Measurements from ENCODE around the gene FRMD4A. TPM values are rescaled to one million over a fixed set of nuclear protein-coding genes. Genes with fewer than 3 reads are reported as not detected.

Gene FRMD4A
- total RNA-seq, 1 experiment from 2014 or later: 18.3 TPM

- Histone ChIP-seq H3K79me2 (ENCODE audit: low read depth) (no peaks in the 10 kb centered on the region), H3K27ac (no peak overlapping the region), H3K9me3 (ENCODE audit: insufficient read depth, low read depth) (no peaks in the 10 kb centered on the region), H3F3A (ENCODE audit: insufficient read depth, low read depth) (no peaks in the 10 kb centered on the region), H3K4me2 (no peak overlapping the region), H3K27me3 (ENCODE audit: insufficient read depth, low read depth) (peaks cover 81% of the 10 kb centered on the region), H3K4me3 (no peak overlapping the region), H4K20me1 (ENCODE audit: insufficient read depth) (no peaks in the 10 kb centered on the region), H3K9me2 (ENCODE audit: insufficient read depth) (no peaks in the 10 kb centered on the region), H2AFZ (no peak overlapping the region), H3K36me3 (ENCODE audit: low read depth) (no peaks in the 10 kb centered on the region), H3K4me1 (replicated peaks; ENCODE audit: insufficient read depth) (no peaks in the 10 kb centered on the region)
- no TSS peak for BruUV-seq (replicated peaks)
- no peak for TF ChIP-seq EZH2 (IDR thresholded peaks at IDR 0.05; ENCODE audit: low read depth)
- TF ChIP-seq, protein P1, sequence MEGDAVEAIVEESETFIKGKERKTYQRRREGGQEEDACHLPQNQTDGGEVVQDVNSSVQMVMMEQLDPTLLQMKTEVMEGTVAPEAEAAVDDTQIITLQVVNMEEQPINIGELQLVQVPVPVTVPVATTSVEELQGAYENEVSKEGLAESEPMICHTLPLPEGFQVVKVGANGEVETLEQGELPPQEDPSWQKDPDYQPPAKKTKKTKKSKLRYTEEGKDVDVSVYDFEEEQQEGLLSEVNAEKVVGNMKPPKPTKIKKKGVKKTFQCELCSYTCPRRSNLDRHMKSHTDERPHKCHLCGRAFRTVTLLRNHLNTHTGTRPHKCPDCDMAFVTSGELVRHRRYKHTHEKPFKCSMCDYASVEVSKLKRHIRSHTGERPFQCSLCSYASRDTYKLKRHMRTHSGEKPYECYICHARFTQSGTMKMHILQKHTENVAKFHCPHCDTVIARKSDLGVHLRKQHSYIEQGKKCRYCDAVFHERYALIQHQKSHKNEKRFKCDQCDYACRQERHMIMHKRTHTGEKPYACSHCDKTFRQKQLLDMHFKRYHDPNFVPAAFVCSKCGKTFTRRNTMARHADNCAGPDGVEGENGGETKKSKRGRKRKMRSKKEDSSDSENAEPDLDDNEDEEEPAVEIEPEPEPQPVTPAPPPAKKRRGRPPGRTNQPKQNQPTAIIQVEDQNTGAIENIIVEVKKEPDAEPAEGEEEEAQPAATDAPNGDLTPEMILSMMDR (conservative IDR thresholded peaks at IDR 0.05): no peak
- POLR2A ChIA-PET (ENCODE audit: unreplicated experiment): no interaction called here
- no peak for DNase-seq
- intact Hi-C loops (cut with micrococcal nuclease; ENCODE audit: unreplicated experiment): no loop called here
- CTCF ChIA-PET: no interaction called here
Measured at GRCh38 chr10:14340051-14340744, 9.5 kb upstream of the FRMD4A start.

DNA sequence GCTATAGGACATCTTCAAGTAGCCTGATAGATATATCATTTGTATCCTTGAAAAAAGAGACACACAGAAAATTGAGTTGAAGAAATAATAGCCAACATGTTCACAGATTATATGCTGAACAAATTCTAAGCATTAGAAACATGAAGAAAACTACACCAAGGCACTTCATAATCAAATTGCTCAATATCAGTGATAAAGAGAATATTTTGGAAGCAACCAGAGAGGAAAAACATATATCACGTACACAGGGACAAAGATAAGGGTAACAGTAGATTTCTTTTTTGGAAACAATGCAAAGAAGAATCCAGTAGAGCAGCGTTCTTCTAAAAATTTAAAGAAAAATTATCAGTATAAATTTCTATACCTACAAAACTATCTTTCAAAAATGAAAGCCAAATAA lies 6.0 kb upstream of the FRMD4A start:
- H3F3A ChIP-seq (ENCODE audit: insufficient read depth, low read depth): no peaks in the 10 kb centered on the region
- BruUV-seq (replicated peaks): no TSS peak
- H3K36me3 ChIP-seq (ENCODE audit: low read depth): no peaks in the 10 kb centered on the region
- no peaks in the 10 kb centered on the region for H3K79me2 ChIP-seq (ENCODE audit: low read depth)
- H3K4me2 ChIP-seq: no peak overlapping the region
- CTCF ChIA-PET: no interaction called here
- no peak for TF ChIP-seq EZH2 (IDR thresholded peaks at IDR 0.05; ENCODE audit: low read depth)
- TF ChIP-seq, protein P1 (conservative IDR thresholded peaks at IDR 0.05): no peak
- H3K4me1 ChIP-seq (replicated peaks; ENCODE audit: insufficient read depth): no peaks in the 10 kb centered on the region
- peaks cover 81% of the 10 kb centered on the region for H3K27me3 ChIP-seq (ENCODE audit: insufficient read depth, low read depth)
- POLR2A ChIA-PET (ENCODE audit: unreplicated experiment): no interaction called here
- no peak overlapping the region for H2AFZ ChIP-seq
- no peaks in the 10 kb centered on the region for H3K9me3 ChIP-seq (ENCODE audit: insufficient read depth, low read depth)
- no peak for DNase-seq
- no peaks in the 10 kb centered on the region for H3K9me2 ChIP-seq (ENCODE audit: insufficient read depth)
- intact Hi-C loops (cut with micrococcal nuclease; ENCODE audit: unreplicated experiment): no loop called here
- no peak overlapping the region for H3K4me3 ChIP-seq
- H4K20me1 ChIP-seq (ENCODE audit: insufficient read depth): no peaks in the 10 kb centered on the region
- no peak overlapping the region for H3K27ac ChIP-seq

- Histone ChIP-seq H3K4me1 (replicated peaks; ENCODE audit: insufficient read depth) (no peaks in the 10 kb centered on the region), H2AFZ (no peak overlapping the region), H3K27ac (no peak overlapping the region), H3F3A (ENCODE audit: insufficient read depth, low read depth) (no peaks in the 10 kb centered on the region), H3K79me2 (ENCODE audit: low read depth) (no peaks in the 10 kb centered on the region), H3K4me3 (no peak overlapping the region), H3K27me3 (ENCODE audit: insufficient read depth, low read depth) (peaks cover 80% of the 10 kb centered on the region), H3K9me3 (ENCODE audit: insufficient read depth, low read depth) (no peaks in the 10 kb centered on the region), H3K4me2 (no peak overlapping the region), H3K36me3 (ENCODE audit: low read depth) (no peaks in the 10 kb centered on the region), H3K9me2 (ENCODE audit: insufficient read depth) (no peaks in the 10 kb centered on the region), H4K20me1 (ENCODE audit: insufficient read depth) (no peaks in the 10 kb centered on the region)
- ChIA-PET CTCF (no interaction called here), POLR2A (ENCODE audit: unreplicated experiment) (no interaction called here)
- no peak for DNase-seq
- intact Hi-C loops (cut with micrococcal nuclease; ENCODE audit: unreplicated experiment): no loop called here
- no peak for TF ChIP-seq EZH2 (IDR thresholded peaks at IDR 0.05; ENCODE audit: low read depth)
- no TSS peak for BruUV-seq (replicated peaks)
Measured at GRCh38 chr10:14334771-14335170, 4.0 kb upstream of the FRMD4A start.

GRCh38 chr10:14333606-14334005 lies 2.9 kb upstream of the FRMD4A start:
- Histone ChIP-seq H3K9me2 (ENCODE audit: insufficient read depth) (no peaks in the 10 kb centered on the region), H3K4me2 (no peak overlapping the region), H3F3A (ENCODE audit: insufficient read depth, low read depth) (no peaks in the 10 kb centered on the region), H4K20me1 (ENCODE audit: insufficient read depth) (no peaks in the 10 kb centered on the region), H3K9me3 (ENCODE audit: insufficient read depth, low read depth) (no peaks in the 10 kb centered on the region), H3K79me2 (ENCODE audit: low read depth) (no peaks in the 10 kb centered on the region), H3K27me3 (ENCODE audit: insufficient read depth, low read depth) (peaks cover 82% of the 10 kb centered on the region), H3K4me3 (no peak overlapping the region), H3K27ac (no peak overlapping the region), H3K4me1 (replicated peaks; ENCODE audit: insufficient read depth) (no peaks in the 10 kb centered on the region), H3K36me3 (ENCODE audit: low read depth) (no peaks in the 10 kb centered on the region), H2AFZ (no peak overlapping the region)
- TF ChIP-seq EZH2 (IDR thresholded peaks at IDR 0.05; ENCODE audit: low read depth): no peak
- TF ChIP-seq, protein P1 (conservative IDR thresholded peaks at IDR 0.05): no peak
- intact Hi-C loops (cut with micrococcal nuclease; ENCODE audit: unreplicated experiment): no loop called here
- ChIA-PET CTCF (no interaction called here), POLR2A (ENCODE audit: unreplicated experiment) (no interaction called here)
- DNase-seq: no peak
- no TSS peak for BruUV-seq (replicated peaks)
